Stimulated activated CD8-positive, alpha-beta memory T cell treated with anti-CD3 and anti-CD28 coated beads, Interleukin-2, amount 100 ng/mL, for 48 hours (primary cell): ENCODE measurements around the gene NKX3-2.

Source experiments
- DNase-seq, 2 donors: peaks; one replicate each; pipeline ENCODE4 v3.0.0-alpha.2; 2020; ENCODE audit warnings: low read depth in 2 of 2

NKX3-2 gene

DNA sequence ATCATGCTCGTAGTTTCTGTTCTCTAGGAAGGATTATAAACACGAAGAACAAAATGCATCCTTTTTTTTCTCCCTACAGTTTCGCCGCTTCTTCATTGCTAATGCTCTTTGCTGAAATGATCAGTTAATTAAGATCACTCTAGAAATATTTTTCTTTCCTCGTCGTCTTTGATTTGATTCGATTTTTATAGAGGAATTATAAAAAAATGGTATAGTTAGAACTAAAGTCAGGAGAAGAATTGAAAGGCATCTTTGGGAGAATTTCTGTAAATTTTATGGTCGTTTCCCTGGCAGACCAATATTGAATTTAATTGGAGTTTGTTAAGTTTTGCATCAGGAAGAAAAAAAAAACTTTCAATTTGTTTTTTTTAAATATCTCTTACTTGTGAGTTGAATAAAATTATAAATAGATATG lies 1.1 kb upstream of the NKX3-2 start:
- no peak for DNase-seq

DNA sequence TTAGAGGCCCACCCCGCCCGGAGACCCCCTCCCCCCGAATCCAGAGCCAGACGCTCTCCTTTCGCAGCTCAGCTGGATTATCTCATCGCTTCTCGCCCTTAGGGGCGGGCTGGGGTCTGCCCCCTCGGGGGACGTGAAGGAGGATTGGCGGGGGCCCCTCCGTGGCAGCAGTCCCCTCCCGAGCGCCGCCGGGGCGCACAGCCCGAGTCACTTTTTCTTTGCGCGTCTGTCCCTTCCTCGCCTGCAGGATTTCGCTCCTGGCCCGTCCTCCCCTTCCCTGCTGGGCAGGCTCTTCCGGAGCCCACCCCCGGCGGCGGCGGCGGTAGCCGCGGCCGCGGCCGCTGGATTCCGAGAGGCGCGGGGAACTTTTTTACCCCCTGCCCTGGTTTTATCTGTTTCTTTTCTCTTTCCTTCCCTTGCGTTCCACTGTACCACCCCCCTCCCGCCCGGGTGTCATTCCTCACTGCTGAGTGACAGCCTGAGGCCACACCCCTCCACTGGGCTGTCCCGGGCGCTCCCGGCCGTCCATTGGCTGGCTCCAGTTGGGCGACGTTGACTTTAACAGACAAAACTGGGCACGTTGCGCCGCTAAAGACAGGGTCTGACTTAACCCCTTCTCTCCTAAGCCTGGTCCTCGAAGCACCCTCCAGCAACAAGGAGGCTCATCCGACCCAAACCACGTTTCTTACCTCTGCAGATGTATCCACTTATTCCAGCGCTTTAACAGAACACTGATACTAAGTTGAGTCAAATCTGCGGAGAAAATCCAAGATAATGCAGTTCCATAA lies 492 bp upstream of the NKX3-2 start:
- no peak for DNase-seq

DNA sequence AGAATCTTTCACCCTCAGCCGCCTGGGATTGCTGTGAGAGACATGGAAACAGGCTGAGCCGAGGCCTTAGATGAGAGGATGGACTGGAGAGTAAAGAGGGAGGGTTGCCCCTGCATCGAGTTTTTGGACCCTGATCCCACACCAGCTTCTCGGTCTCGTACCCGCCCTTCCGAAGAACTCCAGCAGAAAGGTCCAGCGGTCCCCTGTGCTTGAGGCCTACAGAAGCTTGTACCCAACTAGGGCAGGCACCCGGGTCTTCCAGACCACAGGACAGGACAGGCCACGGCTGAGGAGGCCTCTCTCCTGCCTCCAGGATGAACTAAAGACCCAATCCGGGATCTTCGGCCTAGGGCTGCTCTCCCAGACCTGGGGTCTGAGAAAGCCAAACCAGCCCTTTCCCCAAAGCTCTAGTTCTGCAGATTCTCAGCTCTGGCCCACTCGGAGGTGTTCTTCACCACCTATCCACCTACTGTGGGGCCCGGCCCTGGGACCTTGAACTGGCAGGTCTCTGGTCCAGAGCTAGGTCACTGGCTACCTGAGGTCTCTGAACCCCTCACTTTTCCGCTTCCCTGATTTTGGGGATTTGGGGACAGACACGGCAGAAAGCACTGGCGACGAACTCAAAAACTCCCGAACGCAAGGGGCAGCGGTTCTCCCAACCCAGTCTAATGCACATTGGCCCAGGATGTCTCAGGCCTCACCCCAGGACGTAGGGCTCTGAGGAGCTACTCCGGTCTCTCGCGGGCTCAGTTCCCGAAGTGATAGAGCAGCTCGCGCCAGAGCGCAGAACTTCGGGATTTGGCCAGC lies 1.1 kb downstream of the NKX3-2 start:
- DNase-seq, result no peak

DNA sequence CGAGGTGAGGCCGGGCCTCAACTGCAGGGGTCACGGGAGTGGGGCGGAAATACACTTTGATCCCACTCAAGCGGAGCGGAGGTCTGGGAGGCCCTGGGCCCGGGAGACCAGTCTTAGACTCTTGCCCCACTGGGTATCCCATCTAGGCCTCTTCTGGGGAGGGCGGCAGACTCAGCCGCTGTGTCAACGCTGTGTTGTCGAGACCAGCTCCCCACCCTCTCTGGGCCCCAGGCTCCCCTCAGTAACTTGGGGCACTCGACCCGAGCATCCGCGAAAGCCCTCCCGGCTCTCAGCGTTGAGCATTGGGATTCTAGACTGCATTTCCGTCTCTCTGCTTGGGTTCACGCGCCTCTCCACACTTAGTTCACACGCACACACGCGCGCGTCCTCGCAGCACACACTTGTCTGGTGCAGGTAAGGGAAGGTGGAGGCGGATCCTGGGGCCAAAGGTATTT lies 1.7 kb downstream of the NKX3-2 start:
- no peak for DNase-seq

DNA sequence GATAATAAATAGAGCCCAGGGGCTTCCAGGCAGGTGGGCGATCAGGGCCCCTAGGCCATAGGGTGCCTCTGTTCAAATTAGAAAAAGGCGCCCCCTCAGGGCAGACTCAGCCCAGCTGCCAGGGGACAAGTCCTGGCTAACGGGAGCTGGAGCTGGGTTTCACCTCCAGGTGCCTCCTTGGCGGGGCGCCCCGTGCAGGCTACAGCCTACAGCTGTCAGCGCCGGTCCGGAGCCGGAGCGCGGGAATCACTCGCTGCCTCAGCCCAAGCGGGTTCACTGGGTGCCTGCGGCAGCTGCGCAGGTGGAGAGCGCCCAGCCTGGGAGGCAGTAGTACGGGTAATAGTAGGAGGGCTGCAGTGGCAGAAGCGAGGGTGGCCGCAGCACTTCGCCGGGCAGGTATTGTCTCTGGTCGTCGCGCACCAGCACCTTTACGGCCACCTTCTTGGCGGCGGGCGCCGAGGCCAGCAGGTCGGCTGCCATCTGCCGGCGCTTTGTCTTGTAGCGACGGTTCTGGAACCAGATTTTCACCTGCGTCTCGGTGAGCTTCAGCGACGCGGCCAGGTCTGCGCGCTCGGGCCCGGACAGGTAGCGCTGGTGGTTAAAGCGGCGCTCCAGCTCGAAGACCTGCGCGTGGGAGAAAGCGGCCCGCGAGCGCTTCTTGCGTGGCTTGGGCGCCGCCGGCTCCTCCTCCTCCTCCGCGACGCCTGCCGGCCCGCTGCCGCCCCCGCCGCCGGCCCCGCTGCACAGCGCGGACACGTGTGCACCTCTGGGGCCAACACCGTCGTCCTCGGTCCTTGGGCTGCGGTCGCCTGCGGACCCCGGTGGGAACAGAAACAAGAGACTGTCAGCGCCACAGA lies 2.4 kb downstream of the NKX3-2 start:
- DNase-seq, result no peak

DNA sequence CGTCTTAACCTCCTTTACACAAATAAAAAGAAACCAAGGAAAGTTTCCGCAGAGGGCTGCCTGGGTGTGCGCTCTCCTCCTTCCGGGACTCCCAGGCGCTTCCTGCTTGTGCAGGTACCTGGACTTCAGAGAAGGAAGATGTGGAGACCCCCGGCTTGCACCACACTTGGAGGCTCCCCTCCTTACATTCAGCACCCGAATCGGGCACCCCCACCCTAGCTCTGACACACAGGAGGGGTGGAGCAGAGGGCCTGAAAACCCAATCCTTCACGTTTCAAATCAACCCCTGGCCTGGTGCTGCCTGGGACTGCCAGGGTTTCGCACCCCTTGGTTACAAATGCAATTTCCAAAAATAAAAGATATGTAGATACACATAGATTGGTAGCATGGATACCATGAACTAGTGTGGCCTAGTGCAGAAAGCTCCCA lies 3.1 kb downstream of the NKX3-2 start:
- no peak for DNase-seq

DNA sequence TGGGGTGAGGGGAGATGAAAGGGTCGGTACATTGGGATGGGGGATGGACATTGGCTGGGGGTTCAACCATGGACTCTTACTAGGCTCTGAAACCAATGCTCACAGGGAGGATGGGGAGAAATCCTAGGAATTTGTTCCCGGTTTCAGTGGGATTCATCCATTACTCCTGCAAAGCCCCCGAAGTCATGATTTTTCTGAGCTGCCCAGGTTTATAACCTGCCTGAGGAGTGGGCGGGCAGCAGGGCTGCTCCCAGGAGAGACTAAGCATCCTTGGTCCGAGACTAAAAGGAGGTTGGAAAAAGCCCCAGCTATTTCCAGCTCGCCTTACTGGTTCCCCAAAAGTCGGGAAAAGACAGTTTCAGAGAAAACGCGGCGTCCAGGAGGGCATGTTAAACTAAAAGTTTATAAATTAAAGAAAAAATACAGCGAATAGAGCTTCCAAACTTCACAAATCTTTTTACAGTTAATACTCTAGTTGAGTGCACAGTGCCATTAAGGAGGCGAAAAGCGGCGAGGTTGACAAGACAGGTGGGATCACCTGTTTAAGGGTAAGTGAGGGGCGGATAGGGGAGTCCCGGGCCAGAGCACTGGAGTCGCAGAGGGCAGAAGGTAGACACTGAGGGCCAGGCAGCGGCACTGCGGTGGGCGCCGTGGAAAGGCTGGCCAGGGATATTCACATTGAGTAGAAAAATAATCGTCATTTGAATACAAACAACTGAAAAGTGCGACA lies 3.7 kb downstream of the NKX3-2 start:
- DNase-seq, result no peak

DNA sequence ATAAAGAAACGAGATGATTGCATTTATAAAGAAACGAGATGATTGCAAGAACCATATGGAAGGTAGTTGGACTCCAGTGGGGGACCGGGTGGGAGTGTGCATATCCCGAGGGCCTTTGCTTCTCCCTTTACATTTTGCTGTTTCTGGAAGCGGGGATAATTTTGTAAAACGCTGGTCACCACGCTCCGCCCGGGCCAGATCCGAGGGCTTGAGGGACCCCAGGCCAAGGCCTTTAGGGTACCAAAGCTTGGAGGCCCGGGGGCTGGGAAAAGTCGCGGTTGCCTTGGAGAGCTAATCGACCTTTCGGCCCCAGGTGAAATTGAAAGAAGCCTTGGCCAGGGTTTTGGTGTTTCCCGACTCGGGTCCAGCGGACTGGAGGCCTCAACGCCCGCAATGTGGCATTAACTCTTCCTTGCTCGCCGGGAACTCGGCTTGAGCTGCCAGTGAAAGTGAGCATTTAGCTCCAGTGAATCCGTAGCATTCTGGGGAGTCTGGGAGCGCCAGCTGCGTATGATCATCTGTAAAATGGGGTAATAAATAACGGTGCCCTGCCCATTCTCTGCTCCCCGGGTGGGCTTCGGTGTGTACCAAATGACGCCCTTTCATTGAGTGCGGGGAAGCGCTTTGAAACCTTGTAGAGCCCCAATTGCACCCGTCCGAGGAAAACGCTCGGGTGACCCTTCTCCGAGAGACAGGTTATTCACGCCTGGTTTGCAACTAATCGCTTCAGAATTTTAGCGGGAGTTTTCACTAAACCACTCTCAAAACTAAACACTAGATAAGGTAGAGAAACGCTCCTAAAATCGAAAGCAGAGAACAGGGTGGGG lies 4.5 kb downstream of the NKX3-2 start:
- DNase-seq, result no peak

DNA sequence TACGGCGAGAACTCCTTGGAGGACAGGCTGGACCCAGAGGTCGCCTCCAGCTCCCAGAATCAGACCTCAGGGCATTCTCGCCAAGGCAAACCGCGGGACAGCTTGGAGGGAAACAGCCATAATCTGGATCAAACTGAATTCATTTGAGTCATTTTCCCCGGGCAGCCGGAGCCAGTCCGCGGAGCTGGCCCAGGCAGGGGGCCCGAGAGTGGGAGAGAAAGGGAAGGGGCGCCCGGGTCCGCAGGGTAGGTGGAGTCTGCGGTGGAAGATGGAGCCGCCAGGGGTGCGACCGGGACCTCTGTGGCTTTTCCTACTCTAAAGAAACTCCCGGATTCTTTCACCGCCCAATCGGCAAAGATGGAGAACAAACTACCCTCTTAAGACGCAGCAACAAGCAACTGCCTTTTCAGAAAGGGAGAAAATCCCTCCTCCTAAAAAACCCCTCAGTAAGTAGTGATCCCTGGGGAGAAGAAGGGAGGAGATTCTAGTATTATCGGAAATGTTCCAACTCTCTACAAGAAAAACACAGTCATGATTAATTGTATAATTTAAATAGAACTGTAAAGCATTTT lies 5.2 kb downstream of the NKX3-2 start:
- no peak for DNase-seq

DNA sequence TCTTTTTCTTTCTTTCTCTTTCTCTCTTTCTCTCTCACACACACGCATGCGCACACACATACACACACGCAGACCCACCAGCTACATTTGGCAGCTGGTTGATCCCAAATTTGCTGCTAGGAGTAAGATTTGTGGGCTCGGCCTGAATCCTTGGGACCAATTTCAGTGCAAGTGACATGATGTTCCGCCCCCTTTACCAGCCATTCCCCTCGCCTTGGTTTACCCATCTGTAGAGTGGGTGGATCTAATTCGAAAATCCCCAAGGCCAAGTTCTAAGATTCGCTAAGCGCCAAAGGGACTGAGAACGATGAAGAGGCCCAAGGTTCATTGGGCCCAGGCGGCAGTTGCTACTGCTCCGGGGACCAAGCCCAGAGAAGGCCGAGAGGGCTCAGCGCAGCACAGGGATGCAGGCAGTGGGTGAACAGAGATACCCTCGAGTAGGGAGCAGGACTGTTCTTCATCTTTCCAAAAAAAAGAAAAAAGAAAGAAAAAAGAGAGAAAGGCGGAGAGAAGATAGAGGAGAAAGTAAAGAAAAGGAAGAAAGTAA lies 5.8 kb downstream of the NKX3-2 start:
- no peak for DNase-seq

DNA sequence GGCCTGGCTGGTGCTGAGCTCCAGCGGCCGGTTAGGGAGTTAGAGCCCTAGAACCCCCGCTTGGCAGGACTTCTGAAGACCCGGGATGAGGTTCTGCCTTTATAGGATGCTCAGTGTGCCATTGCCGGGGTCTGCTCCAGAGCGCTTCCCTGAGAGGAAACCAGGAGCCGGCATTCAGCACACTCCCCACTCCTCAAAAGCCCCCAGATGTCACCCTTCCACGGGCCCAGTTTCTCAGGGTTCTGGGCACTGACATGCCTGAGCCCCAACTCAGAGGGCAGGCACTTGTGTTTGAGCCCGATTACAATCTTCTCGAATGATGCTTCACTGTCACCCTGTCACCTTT lies 6.5 kb downstream of the NKX3-2 start:
- DNase-seq, result no peak

DNA sequence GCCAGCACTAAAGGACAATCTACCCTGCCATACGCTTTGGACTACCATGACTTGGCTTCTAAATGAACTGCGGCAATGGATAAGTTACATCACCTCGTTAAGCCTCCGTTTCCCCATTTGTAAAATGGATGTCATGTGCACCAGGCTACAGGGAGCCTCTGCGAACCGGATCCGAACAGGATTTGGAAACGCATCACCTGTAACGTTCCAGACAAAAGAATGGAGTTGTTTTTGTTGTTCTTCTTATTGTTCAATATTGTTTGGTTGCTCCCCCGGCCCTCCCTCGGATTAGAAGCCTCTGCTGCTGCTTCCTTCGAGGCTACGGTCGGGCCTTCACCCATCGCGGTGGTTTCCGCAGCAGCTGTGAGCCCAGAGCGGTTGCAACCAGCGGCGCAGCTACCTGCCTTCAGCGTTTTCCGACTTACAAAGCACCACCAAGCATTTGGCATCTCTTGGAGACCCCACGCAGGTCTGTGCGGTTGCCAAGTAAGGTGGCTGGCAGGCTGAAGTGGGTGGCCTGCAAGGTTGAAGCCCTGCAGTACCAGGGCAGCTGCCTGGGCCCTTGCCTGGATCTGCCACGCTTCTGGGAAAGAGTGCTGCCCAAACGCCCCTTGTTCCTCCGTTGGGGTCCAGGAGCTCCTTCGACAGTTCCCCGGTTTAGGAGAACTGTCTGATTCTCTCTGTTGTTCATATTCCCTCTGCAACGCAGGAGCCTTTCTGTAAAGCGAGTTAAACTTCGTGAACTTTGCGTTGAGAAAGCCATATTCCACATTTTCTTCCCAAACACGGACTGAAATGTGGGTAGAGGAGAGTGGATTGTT lies 7.1 kb downstream of the NKX3-2 start:
- no peak for DNase-seq

DNA sequence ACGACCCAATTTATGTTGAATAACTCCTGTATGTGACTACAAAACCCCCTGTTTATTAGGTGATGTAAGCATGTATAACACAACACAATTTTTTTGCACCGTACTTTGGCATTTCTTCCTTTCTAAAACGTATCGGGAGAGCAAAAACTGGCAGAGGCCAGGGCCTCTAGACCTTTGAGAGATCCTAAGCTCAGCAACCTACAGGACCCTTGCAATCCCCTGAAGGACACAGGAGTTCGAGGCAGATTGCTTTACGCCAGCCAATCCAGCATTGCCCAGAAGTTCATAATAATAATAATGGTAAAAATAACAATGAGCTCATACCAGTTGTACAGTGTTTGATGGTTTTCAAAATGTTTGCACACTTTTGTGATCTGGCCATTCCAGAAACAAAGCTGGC lies 7.7 kb downstream of the NKX3-2 start:
- DNase-seq, result no peak

DNA sequence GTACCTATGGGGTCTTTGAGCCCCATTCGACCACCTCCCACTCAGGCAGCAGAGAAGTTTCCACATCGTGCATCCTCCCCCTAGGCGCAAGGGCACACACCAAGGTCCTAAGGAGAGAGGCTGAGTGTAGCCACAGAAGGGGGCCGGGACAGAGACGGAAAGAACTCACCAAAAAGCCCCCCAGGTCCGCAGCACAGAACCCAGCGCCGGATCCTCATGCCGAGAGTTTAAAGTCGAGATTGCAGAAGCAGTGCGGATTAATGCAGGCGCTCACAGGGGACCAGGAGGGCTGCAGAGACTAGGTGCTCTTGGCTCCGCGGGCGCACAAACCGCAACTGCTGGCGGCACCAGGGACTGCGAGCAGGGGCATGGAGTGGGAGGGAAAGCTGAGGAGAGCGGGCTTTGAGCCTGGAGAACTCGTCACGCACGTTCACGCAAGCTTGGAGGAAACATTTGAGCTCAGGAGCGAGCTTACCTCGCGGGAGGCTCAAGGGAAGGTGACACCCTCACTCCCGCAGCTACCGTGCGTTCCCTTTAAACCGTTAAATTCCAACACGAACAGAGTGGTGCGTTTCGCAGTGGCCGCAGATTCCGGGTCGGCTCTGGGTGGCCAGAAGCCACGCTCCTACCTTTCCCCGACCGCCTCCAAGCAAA lies 8.5 kb downstream of the NKX3-2 start:
- DNase-seq, result no peak

DNA sequence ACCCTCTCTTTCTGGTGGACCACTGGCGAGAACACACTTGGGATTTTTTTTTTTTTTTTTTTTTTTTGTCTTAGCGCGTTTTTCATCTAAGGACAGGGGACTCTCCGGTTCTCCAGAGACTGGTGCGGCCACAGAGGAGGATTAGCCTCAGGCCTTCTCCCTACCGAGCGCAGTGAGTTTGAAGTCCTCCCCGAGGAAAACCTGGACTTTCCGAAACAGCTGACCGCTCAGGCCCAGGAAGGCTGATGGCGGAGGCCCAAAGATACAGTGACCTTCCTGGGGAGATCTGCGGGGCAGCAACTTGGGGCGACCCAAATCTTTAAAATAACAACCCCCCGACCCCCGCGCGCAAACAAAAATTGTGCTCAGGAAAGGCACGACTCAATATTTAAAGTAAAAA lies 9.2 kb downstream of the NKX3-2 start:
- no peak for DNase-seq

DNA sequence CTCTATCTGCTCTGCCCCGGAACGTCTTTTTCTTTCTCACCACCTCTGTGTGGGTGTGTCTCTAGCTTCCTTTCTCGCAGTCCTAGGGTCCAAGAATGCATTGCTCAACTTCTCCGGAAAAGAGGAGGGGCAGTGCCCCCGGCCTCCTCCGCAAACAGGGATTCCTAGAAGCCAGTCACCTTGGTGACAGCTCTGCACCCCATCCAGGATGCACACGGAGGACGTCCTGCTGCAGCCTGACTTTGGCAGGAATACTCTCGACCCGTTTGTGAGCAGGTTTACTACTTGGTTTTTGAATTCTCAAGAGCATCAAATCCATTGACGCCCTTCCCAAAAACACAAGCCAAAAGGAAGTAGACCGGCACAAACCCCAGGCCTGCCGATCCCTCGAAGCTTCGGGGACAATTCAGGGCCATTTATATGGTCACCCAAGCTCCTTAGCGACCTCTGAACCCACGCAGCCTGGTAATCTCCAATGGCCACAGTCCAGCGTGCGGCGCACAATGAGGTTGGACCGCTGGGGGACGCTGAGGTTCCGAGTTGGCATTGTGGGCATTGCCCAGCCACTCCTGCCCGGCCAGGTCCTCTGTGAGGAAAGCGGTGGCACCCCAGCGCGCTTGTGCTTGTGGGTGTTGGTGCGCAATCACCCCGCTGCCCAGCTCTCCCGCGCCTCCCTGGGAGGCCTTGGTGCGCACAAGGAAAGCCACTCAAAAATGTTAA lies 9.8 kb downstream of the NKX3-2 start:
- no peak for DNase-seq

DNA sequence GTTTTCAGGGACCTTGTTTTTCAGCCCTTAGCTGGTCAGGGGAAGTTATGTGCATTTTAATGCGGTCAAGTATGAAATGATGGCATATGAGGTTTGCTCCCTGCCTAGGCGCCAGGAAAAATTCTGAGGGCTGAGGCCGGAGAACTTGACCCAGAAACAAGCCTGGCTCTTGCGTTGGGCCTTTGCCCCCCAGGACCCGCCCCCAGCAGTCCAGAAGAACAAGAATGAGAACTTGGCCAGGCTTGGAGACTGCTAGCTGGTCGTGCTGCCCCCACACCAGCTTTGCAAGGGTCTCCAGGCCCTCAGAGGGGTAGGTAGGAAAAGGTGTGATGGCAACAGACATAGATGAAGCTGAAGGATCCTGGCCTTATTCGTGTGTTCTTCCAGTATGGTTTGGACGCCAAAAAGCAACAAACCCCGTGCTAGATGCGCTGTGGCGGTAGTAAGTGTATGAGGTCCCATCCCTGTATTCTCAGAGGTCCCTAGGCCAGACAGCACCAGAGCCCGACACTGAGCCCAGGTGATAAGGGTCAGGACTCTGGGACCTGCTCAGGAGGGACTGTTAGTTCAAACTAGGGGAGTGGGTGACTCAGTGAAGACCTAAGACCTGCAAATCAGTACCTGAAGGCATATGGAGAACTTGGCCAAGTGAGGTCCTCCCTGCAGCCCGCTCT lies 10.5 kb downstream of the NKX3-2 start:
- DNase-seq, result no peak
